SH-SY5Y (cell line): ENCODE results near the gene EEF1AKMT4.

Source experiments
- GATA2 ChIP-seq: IDR thresholded peaks from 2 replicates; pipeline ENCODE4 v1.6.1; 2011; ENCODE audit warnings: mild to moderate bottlenecking, low read depth, low read length
- GATA3 ChIP-seq: IDR thresholded peaks from 2 replicates; pipeline ENCODE4 v1.6.1; 2011; ENCODE audit warnings: low read depth, mild to moderate bottlenecking, low read length, moderate library complexity

DNA sequence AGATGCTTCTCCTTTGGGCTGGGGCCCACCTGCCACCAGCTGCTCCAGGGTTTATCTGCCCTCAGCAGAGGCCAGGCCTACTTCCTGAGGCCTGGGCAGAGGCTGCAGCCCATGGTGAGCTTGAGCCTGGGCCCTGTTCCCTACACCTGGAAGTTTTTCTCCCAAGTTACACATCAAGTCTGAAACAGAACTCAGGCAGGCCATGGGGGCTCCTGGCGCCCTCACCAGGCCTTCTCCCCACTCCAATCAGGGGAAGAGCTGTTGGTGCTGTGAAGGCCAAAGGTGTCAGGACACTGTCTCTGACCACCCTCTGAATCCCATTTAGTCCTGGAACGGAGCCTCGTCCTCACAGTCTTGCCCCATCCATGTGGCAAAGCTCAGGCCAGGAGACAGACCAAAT is 12.8 kb upstream of the EEF1AKMT4 start:
- TF ChIP-seq GATA2 (no peak), GATA3 (no peak)
